SJSA1 (cell line): ENCODE results near the gene CYP21A2. TPM values are rescaled to one million over a fixed set of nuclear protein-coding genes. Genes with fewer than 3 reads are reported as not detected.
"Not testable (repeated sequence)": the region's sequence is repeated elsewhere in the genome, so short reads cannot be mapped to it uniquely, and the experiment has no call there.

Experiments used
- DNase-seq, 2 experiments: peaks; one replicate each; pipeline ENCODE4 v3.0.0-alpha.2; 2015 to 2020; ENCODE audit warnings: low spot score in 2 of 2, low read depth in 1 of 2
- H3K27ac ChIP-seq: fragments of 250-450 bp; sonication (Bioruptor Pico); 2 replicates; pipeline ENCODE4 v1.5.1; 2020; ENCODE audit warnings: mild to moderate bottlenecking, moderate library complexity
- H3K27me3 ChIP-seq: fragments of 250-450 bp; sonication (Bioruptor Pico); replicated peaks from 2 replicates; pipeline ENCODE4 v1.5.1; 2020; ENCODE audit warnings: mild to moderate bottlenecking, moderate library complexity
- H3K36me3 ChIP-seq: fragments of 250-450 bp; sonication (Bioruptor Pico); 2 replicates; pipeline ENCODE4 v1.5.1; 2020; ENCODE audit warnings: mild to moderate bottlenecking
- H3K4me1 ChIP-seq: fragments of 250-450 bp; sonication (Bioruptor Pico); replicated peaks from 2 replicates; pipeline ENCODE4 v1.6.1; 2021; ENCODE audit warnings: mild to moderate bottlenecking
- H3K4me3 ChIP-seq: fragments of 250-450 bp; sonication (Bioruptor Pico); 2 replicates; pipeline ENCODE4 v1.5.1; 2020; ENCODE audit warnings: mild to moderate bottlenecking
- H3K9me3 ChIP-seq: fragments of 250-450 bp; sonication (Bioruptor Pico); replicated peaks from 2 replicates; pipeline ENCODE4 v1.5.1; 2020; ENCODE audit warnings: mild to moderate bottlenecking
- total RNA-seq: library from RNA; depleted of rRNA; stranded (reverse); fragments of >200 nt; shearing (Covaris generic); gene quantifications from 2 replicates; pipeline ENCODE4 v1.2.3, GENCODE V29; 2014; rRNA removed

The CYP21A2 gene
- not detected in 2 replicates for total RNA-seq

DNA sequence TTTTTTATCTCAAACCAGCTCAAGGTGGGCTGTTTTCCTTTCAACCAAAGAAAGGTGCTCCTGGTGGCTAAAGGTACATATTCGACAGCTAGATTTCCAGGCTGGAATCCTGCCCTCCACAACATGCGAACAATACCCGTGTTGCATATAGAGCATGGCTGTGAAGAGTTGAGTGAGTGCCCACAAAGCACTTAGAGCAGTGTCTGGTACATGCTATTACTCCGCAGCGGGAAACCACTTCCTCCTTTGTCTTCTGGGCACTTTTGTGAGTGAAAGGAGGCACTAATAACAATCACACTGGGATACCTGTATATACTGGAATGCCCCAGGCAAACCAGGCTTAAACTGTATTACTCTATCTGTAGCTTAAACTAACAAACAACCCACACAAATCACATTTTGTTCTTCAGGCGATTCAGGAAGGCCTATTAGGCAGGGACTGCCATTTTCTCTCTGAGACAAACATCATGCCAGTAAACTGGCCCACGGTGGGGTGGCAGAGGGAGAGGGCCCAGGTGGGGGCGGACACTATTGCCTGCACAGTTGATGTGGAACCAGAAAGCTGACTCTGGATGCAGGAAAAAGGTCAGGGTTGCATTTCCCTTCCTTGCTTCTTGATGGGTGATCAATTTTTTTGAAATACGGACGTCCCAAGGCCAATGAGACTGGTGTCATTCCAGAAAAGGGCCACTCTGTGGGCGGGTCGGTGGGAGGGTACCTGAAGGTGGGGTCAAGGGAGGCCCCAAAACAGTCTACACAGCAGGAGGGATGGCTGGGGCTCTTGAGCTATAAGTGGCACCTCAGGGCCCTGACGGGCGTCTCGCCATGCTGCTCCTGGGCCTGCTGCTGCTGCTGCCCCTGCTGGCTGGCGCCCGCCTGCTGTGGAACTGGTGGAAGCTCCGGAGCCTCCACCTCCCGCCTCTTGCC, at the start of gene CYP21A2:
CYP21A2 (plus strand) TSS at position 818 of the 927 bp plus-strand sequence; CDS start at position 826, 8 bp downstream.
- not testable (repeated sequence) for H3K9me3 ChIP-seq, H3K4me1 ChIP-seq, H3K27ac ChIP-seq, H3K4me3 ChIP-seq, DNase-seq, H3K36me3 ChIP-seq, H3K27me3 ChIP-seq

GRCh38 chr6:31989363-31989762, 48.9 kb upstream of the CYP21A2 start:
- H3K27ac ChIP-seq, H3K36me3 ChIP-seq, H3K9me3 ChIP-seq, DNase-seq, H3K4me1 ChIP-seq, H3K27me3 ChIP-seq, H3K4me3 ChIP-seq: not testable (repeated sequence)

DNA sequence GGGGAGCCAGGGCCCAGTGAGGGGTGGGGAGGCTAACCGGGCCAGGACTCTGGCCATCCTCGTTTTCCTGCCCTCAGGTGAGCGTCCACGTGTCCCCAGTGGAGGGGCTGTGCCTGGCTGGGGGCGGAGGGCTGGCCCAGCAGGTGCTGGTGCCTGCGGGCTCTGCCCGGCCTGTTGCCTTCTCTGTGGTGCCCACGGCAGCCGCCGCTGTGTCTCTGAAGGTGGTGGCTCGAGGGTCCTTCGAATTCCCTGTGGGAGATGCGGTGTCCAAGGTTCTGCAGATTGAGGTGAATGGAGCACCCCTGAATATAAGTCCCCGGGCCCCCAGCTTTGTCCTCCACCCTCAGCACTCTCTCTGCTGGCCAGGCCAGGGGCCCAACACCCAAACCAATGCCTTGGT, 43.8 kb upstream of the CYP21A2 start:
- H3K9me3 ChIP-seq: not testable (repeated sequence)

GRCh38 chr6:31996385-31996784, 41.8 kb upstream of the CYP21A2 start:
- not testable (repeated sequence) for H3K27me3 ChIP-seq, H3K4me1 ChIP-seq, H3K9me3 ChIP-seq, H3K4me3 ChIP-seq, H3K27ac ChIP-seq, DNase-seq, H3K36me3 ChIP-seq

More for the DNA sequence above, 43.8 kb upstream of the CYP21A2 start:
- H3K27ac ChIP-seq, H3K4me1 ChIP-seq, H3K27me3 ChIP-seq, H3K36me3 ChIP-seq, H3K4me3 ChIP-seq: not testable (repeated sequence)
- DNase-seq: peak in 1 of 2 experiments; percentile 40

GRCh38 chr6:32002546-32003268, 35.5 kb upstream of the CYP21A2 start:
- not testable (repeated sequence) for H3K27ac ChIP-seq, H3K27me3 ChIP-seq, H3K4me3 ChIP-seq, H3K36me3 ChIP-seq, H3K9me3 ChIP-seq, DNase-seq, H3K4me1 ChIP-seq

GRCh38 chr6:32003301-32003700, 34.9 kb upstream of the CYP21A2 start:
- not testable (repeated sequence) for H3K36me3 ChIP-seq, H3K9me3 ChIP-seq, H3K4me1 ChIP-seq, DNase-seq, H3K27me3 ChIP-seq, H3K4me3 ChIP-seq, H3K27ac ChIP-seq

DNA sequence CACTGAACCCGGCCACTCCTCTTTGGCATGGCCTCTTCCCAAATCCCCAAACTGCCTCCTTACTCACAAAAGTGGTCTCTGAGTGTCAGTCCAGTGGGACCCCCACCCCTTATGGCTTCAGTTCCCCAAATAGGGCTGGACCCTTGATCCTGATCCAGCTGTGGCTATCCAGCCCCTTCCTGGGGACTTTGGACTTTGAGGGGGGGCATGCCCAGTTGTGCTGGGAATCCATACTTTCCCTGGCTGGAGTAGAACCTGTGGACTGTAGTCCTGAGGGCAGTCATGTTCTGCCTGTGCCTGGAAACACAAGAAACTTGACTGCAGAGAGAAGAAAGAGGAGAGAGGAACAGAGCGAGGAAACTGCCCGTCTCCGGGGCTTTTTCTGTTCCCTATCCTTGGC, 33.8 kb upstream of the CYP21A2 start:
- DNase-seq: peak in 1 of 2 experiments; percentile 9
- not testable (repeated sequence) for H3K4me1 ChIP-seq, H3K36me3 ChIP-seq, H3K27ac ChIP-seq, H3K27me3 ChIP-seq, H3K4me3 ChIP-seq, H3K9me3 ChIP-seq

GRCh38 chr6:32004864-32005537, 33.2 kb upstream of the CYP21A2 start:
- peak in 1 of 2 experiments; percentile 43 for DNase-seq
- H3K36me3 ChIP-seq, H3K9me3 ChIP-seq, H3K27ac ChIP-seq, H3K27me3 ChIP-seq, H3K4me1 ChIP-seq, H3K4me3 ChIP-seq: not testable (repeated sequence)

- not testable (repeated sequence) for H3K36me3 ChIP-seq, H3K27ac ChIP-seq, H3K9me3 ChIP-seq, H3K27me3 ChIP-seq, H3K4me3 ChIP-seq, H3K4me1 ChIP-seq
- peak in 1 of 2 experiments; percentile 8 for DNase-seq
Observed at GRCh38 chr6:32005538-32005880, 32.7 kb upstream of the CYP21A2 start.

- DNase-seq: peak in 1 of 2 experiments; percentile 43
- H3K4me1 ChIP-seq, H3K36me3 ChIP-seq, H3K4me3 ChIP-seq, H3K27ac ChIP-seq, H3K27me3 ChIP-seq, H3K9me3 ChIP-seq: not testable (repeated sequence)
Observed at GRCh38 chr6:32005991-32006529, 32.2 kb upstream of the CYP21A2 start.

DNA sequence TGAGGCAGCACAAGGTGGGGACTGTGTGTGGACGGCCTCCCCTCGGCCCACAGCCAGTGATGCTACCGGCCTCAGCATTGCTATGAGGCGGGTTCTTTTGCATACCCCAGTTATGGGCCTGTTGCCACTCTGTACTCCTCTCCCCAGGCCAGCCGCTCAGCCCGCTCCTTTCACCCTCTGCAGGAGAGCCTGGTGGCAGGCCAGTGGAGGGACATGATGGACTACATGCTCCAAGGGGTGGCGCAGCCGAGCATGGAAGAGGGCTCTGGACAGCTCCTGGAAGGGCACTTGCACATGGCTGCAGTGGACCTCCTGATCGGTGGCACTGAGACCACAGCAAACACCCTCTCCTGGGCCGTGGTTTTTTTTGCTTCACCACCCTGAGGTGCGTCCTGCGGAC, 31.1 kb upstream of the CYP21A2 start:
- not testable (repeated sequence) for H3K27me3 ChIP-seq, H3K27ac ChIP-seq, H3K4me3 ChIP-seq, H3K36me3 ChIP-seq, H3K9me3 ChIP-seq, H3K4me1 ChIP-seq
- peak in 1 of 2 experiments; percentile 33 for DNase-seq

DNA sequence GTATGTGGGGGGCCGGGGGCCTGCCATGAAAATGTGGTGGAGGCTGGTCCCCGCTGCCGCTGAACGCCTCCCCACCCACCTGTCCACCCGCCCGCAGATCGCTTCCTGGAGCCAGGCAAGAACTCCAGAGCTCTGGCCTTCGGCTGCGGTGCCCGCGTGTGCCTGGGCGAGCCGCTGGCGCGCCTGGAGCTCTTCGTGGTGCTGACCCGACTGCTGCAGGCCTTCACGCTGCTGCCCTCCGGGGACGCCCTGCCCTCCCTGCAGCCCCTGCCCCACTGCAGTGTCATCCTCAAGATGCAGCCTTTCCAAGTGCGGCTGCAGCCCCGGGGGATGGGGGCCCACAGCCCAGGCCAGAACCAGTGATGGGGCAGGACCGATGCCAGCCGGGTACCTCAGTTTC, 30.2 kb upstream of the CYP21A2 start:
- not testable (repeated sequence) for H3K27ac ChIP-seq, H3K27me3 ChIP-seq, DNase-seq, H3K36me3 ChIP-seq, H3K4me3 ChIP-seq, H3K4me1 ChIP-seq, H3K9me3 ChIP-seq

DNA sequence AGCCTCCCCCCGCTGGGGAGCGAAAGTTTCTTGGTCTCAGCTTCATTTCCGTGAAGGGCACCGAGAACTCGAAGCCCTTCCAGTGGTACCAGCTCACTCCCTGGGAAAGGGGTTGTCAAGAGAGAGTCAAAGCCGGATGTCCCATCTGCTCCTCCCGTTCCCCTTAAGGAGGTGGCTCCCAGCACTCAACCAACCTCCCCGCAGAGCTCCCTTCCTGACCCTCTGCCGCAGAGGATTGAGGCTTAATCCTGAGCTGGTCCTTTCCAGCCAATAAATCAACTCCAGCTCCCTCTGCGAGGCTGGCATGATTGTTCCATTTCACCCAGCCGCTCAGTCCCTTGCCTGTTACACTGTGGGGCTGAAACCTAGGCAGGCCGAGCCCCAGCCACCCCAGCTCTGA, 29.6 kb upstream of the CYP21A2 start:
- peak in 1 of 2 experiments; percentile 40 for DNase-seq
- H3K4me3 ChIP-seq, H3K36me3 ChIP-seq, H3K27me3 ChIP-seq, H3K9me3 ChIP-seq, H3K27ac ChIP-seq, H3K4me1 ChIP-seq: not testable (repeated sequence)

GRCh38 chr6:32009537-32009936, 28.7 kb upstream of the CYP21A2 start:
- not testable (repeated sequence) for H3K27ac ChIP-seq, H3K9me3 ChIP-seq, H3K4me1 ChIP-seq, H3K27me3 ChIP-seq, H3K36me3 ChIP-seq, H3K4me3 ChIP-seq
- DNase-seq: peak in 1 of 2 experiments; percentile 36
